Transverse colon (tissue), 4 donors: ENCODE data around the gene ATF6B. TPM values are rescaled to one million over a fixed set of nuclear protein-coding genes. Genes with fewer than 3 reads are reported as not detected.

Experiments
- DNase-seq: peaks from one replicate; pipeline ENCODE4 v3.0.0-alpha.2; 2019
- H3K27ac ChIP-seq, 4 donors: fragments of 200-600 bp; sonication (generic); 2 replicates each; pipeline ENCODE4 v1.5.1; 2016 to 2018; ENCODE audit warnings: inconsistent platforms in 4 of 4
- H3K27me3 ChIP-seq: fragments of 200-600 bp; sonication (generic); 2 replicates; pipeline ENCODE4 v1.5.1; 2017; ENCODE audit warnings: inconsistent platforms
- H3K36me3 ChIP-seq, 4 donors: fragments of 200-600 bp; sonication (generic); 2 replicates each; pipeline ENCODE4 v1.5.1; 2017 to 2019; ENCODE audit warnings: inconsistent platforms in 4 of 4
- H3K4me1 ChIP-seq, 4 donors: fragments of 200-600 bp; sonication (generic); 2 replicates each; pipeline ENCODE4 v1.5.1; 2017 to 2020; ENCODE audit warnings: inconsistent platforms in 4 of 4
- H3K4me3 ChIP-seq, 4 donors: fragments of 200-600 bp; sonication (generic); 1 replicate in 1 of 4; 2 replicates in 3 of 4; pipeline versions ENCODE4 v1.5.1 to v1.6.1; 2017 to 2019; ENCODE audit warnings: inconsistent platforms in 4 of 4
- H3K9me3 ChIP-seq, 2 donors: fragments of 200-600 bp; sonication (generic); 2 replicates each; pipeline ENCODE4 v1.5.1; 2017 to 2019; ENCODE audit warnings: inconsistent platforms in 2 of 2
- CTCF ChIP-seq, 5 experiments: fragments of 200-600 bp in 3 of 5; fragments of 450-650 bp in 2 of 5; sonication (generic) in 3 of 5; IDR thresholded peaks; 1 replicate in 2 of 5; 2 replicates in 3 of 5; pipeline ENCODE4 v1.5.1; 2016 to 2017; ENCODE audit warnings: antibody characterized with exemption in 5 of 5, inconsistent platforms in 3 of 5, mild to moderate bottlenecking in 2 of 5, moderate library complexity in 1 of 5
- EP300 ChIP-seq: sonication (generic); formaldehyde crosslinking; IDR thresholded peaks from one replicate; pipeline ENCODE4 v1.6.1; 2017; ENCODE audit warnings: antibody characterized with exemption, low read depth
- POLR2A ChIP-seq: fragments of 450-650 bp; IDR thresholded peaks from one replicate; pipeline ENCODE4 v1.6.1; 2016; ENCODE audit warnings: antibody characterized with exemption, mild to moderate bottlenecking, moderate library complexity
- POLR2AphosphoS5 ChIP-seq, 3 donors: sonication (generic); formaldehyde crosslinking; IDR thresholded peaks; one replicate each; pipeline ENCODE4 v1.6.1; 2016; ENCODE audit warnings: antibody characterized with exemption in 3 of 3
- WGBS, 2 donors: methylation state at CpG; one replicate each; pipeline ENCODE4 v1.1.5; 2018; ENCODE audit warnings: low coverage in 1 of 2; 5-methylcytosine and 5-hydroxymethylcytosine counted together
- in situ Hi-C, 4 donors: fragments of 200-750 bp; cut with MboI; loops; one replicate each; pipeline versions ENCODE4 v1.15.0 to v1.15.1; 2017; ENCODE audit warnings: low sequenced_read_pairs in 3 of 4, low pct_ligation_motif_present in 1 of 4, low pct_unique_long_range_greater_than_20kb in 1 of 4
- intact Hi-C: fragments of 100-400 bp; cut with DNase I; formaldehyde crosslinking; loops from one replicate; pipeline ENCODE4 v1.15.1; 2023; ENCODE audit warnings: low total_unique reads
- total RNA-seq, 4 donors: library from RNA; depleted of rRNA; stranded (reverse); fragments of >200 nt; gene quantifications; one replicate each; pipeline ENCODE4 v1.1.0, GENCODE V29; 2016

Gene ATF6B
- total RNA-seq, 4 donors from 2014 or later = 59.0 to 139 (median 98.5) TPM

GRCh38 chr6:32132110-32132509, 4.1 kb upstream of the ATF6B start:
- in situ Hi-C loops = no loop called here
- Histone ChIP-seq H3K27me3 (no peaks in the 10 kb centered on the region), H3K9me3 (no peaks in the 10 kb centered on the region), H3K4me3 (no peak overlapping the region), H3K4me1 (peaks cover 16 to 22% (median 19%) of the 10 kb centered on the region in 4 donors), H3K27ac (no peak overlapping the region), H3K36me3 (no peaks in the 10 kb centered on the region)
- no peak for TF ChIP-seq POLR2AphosphoS5 (IDR thresholded peaks at IDR 0.05)
- no peak for TF ChIP-seq EP300
- no peak for TF ChIP-seq CTCF (IDR thresholded peaks at IDR 0.05)
- TF ChIP-seq POLR2A = no peak
- intact Hi-C loops = no loop called here
- DNase-seq = no peak

- in situ Hi-C loops = no loop called here
- TF ChIP-seq POLR2AphosphoS5 (IDR thresholded peaks at IDR 0.05) (no peak), POLR2A (no peak), CTCF (IDR thresholded peaks at IDR 0.05) (no peak), EP300 (no peak)
- no peak for DNase-seq
- Histone ChIP-seq H3K36me3 (peaks cover 0 to under 1% (median 0%) of the 10 kb centered on the region in 4 donors), H3K27me3 (no peaks in the 10 kb centered on the region), H3K4me3 (no peak overlapping the region), H3K4me1 (peaks cover 22 to 28% (median 25%) of the 10 kb centered on the region in 4 donors), H3K27ac (no peak overlapping the region), H3K9me3 (no peaks in the 10 kb centered on the region)
- 84 to 91% methylated on average over 14 of the region's 14 CpGs for WGBS, 2 donors
- intact Hi-C loops = no loop called here
Observed at GRCh38 chr6:32131439-32131948, 3.4 kb upstream of the ATF6B start.

GRCh38 chr6:32129297-32130088, 1.4 kb upstream of the ATF6B start:
- intact Hi-C loops (loop anchor here (1.0 kb wide), 1 partner anchor 24 kb away; no protein-coding TSS in a partner anchor), in situ Hi-C loops (no loop called here)
- H3K27ac ChIP-seq = peak overlapping the region; percentile 91 to 92 (median 91)
- H3K4me1 ChIP-seq = peaks cover 24 to 31% (median 26%) of the 10 kb centered on the region in 4 donors
- H3K27me3 ChIP-seq = no peaks in the 10 kb centered on the region
- DNase-seq = no peak
- peaks cover 0 to 10% (median 3%) of the 10 kb centered on the region in 4 donors for H3K36me3 ChIP-seq
- no peak for TF ChIP-seq POLR2A
- TF ChIP-seq CTCF (IDR thresholded peaks at IDR 0.05) = peak in 1 of 5 experiments; percentile 9
- TF ChIP-seq POLR2AphosphoS5 (IDR thresholded peaks at IDR 0.05) = no peak
- no peak for TF ChIP-seq EP300
- 7 to 33% methylated on average over 5 to 22 of the region's 22 CpGs for WGBS, 2 donors
- H3K9me3 ChIP-seq = no peaks in the 10 kb centered on the region
- H3K4me3 ChIP-seq = peak overlapping the region; percentile 39 to 83 (median 58)

GRCh38 chr6:32128751-32129296, 778 bp upstream of the ATF6B start:
- WGBS, 2 donors = 89% methylated on average over 13 of the region's 13 CpGs; no CpG with 5 or more reads in 1 of the 2 donors
- peak overlapping the region; percentile 91 to 92 (median 91) for H3K27ac ChIP-seq

More at GRCh38 chr6:32128751-32129296, 778 bp upstream of the ATF6B start:
- no peaks in the 10 kb centered on the region for H3K27me3 ChIP-seq
- peak overlapping the region in 1 of 4 donors; percentile 83 for H3K4me3 ChIP-seq
- H3K36me3 ChIP-seq = peaks cover 0 to 12% (median 3%) of the 10 kb centered on the region in 4 donors
- TF ChIP-seq POLR2AphosphoS5 (IDR thresholded peaks at IDR 0.05) (no peak), POLR2A (no peak)
- in situ Hi-C loops (no loop called here), intact Hi-C loops (no loop called here)
- H3K4me1 ChIP-seq = peaks cover 24 to 31% (median 26%) of the 10 kb centered on the region in 4 donors
- DNase-seq = no peak
- no peaks in the 10 kb centered on the region for H3K9me3 ChIP-seq
